Heart right ventricle (tissue), 16 donors: ENCODE results near the gene C1QC. TPM values are rescaled to one million over a fixed set of nuclear protein-coding genes. Genes with fewer than 3 reads are reported as not detected.

Experiments used
- ATAC-seq, 8 donors: fragments of 200-7000 bp; cut with Tn5 transposase; one replicate each; pipeline ENCODE4 v1.9.1; 2020; ENCODE audit warnings: mild to moderate bottlenecking in 8 of 8, moderate library complexity in 8 of 8, moderate number of reproducible peaks in 1 of 8
- DNase-seq, 2 donors: peaks; one replicate each; pipeline ENCODE4 v3.0.0-alpha.2; 2020
- H3K27ac ChIP-seq, 10 donors: fragments of 200-600 bp; sonication (generic) in 2 of 10; one replicate each; pipeline versions ENCODE4 v1.5.0 to v1.8.0; 2020 to 2022; ENCODE audit warnings: mild to moderate bottlenecking in 3 of 10
- H3K27me3 ChIP-seq, 7 donors: fragments of 200-600 bp; one replicate each; pipeline ENCODE4 v1.8.0; 2021 to 2022; ENCODE audit warnings: mild to moderate bottlenecking in 2 of 7
- H3K36me3 ChIP-seq, 9 donors: fragments of 200-600 bp; sonication (generic) in 1 of 9; one replicate each; pipeline versions ENCODE4 v1.5.0 to v1.8.0; 2020 to 2022; ENCODE audit warnings: mild to moderate bottlenecking in 2 of 9
- H3K4me1 ChIP-seq, 9 donors: fragments of 200-600 bp; sonication (generic) in 1 of 9; one replicate each; pipeline versions ENCODE4 v1.5.0 to v1.8.0; 2020 to 2022; ENCODE audit warnings: mild to moderate bottlenecking in 4 of 9
- H3K4me3 ChIP-seq, 10 donors: fragments of 200-600 bp; sonication (generic) in 2 of 10; one replicate each; pipeline versions ENCODE4 v1.5.0 to v1.8.0; 2020 to 2022; ENCODE audit warnings: mild to moderate bottlenecking in 7 of 10, moderate library complexity in 2 of 10
- H3K9me3 ChIP-seq, 11 donors: fragments of 200-600 bp in 10 of 11; sonication (generic) in 2 of 11; one replicate each; pipeline versions ENCODE4 v1.5.0 to v1.8.0; 2013 to 2022; ENCODE audit warnings: mild to moderate bottlenecking in 2 of 11, control low read depth in 1 of 11, moderate library complexity in 1 of 11
- CTCF ChIP-seq, 9 donors: fragments of 200-600 bp; sonication (generic) in 2 of 9; IDR thresholded peaks; one replicate each; pipeline versions ENCODE4 v1.5.0 to v1.8.0; 2021 to 2022; ENCODE audit warnings: antibody characterized with exemption in 9 of 9, mild to moderate bottlenecking in 5 of 9, moderate library complexity in 1 of 9
- WGBS, 2 donors: extraction: QIAGEN DNeasy Blood & Tissue Kit; methylation state at CpG; one replicate each; pipeline ENCODE4 v1.1.7; 2013; ENCODE audit warnings: inconsistent platforms in 1 of 2; 5-methylcytosine and 5-hydroxymethylcytosine counted together
- intact Hi-C, 10 donors: fragments of 100-400 bp; cut with DNase I; formaldehyde crosslinking; loops; one replicate each; pipeline versions ENCODE4 v1.11.1 to v1.14.2; 2022
- polyA plus RNA-seq, 2 donors: library from polyadenylated mRNA; stranded (reverse); fragments of 200-250 nt; gene quantifications; one replicate each; pipeline ENCODE4 v1.2.3, GENCODE V29; 2013
- total RNA-seq, 10 donors: library from RNA; stranded (reverse); fragmentation: NEBNext Ultra II Directional in 3 of 10; extraction: Animal tissue kit (Norgen Biotek cat#: 25700) in 3 of 10; gene quantifications; one replicate each; pipeline versions ENCODE4 v1.2.1 to v1.2.4, GENCODE V29; 2021 to 2023
- donor health status: Arrhythmogenic right ventricular cardiomyopathy.
- donor health status: ischemic (EF 13 %, LVEDD 7.1; RV severe dilation, severe dysfunction).
- donor health status: healthy with polysubstance abuse.
- donor health status: DM: no; HTN: yes; CAD: no.
- donor health status: DM: no; HTN: no; CAD: no.
- donor health status: ischemic (EF 25% LVEDD 6.9; RV normal size, moderate dysfunction).
- donor health status: ischemic (EF 25% LVEDD 5.7; RV mildly dilated, moderate dysfunction).
- donor health status: healthy.
- donor health status: DM: yes; HTN: yes; CAD: no.
- donor health status: Ischemic cardiomyopathy.
- donor health status: ischemic (EF 35%, LVEDD 5.7; RV mildly dilated, moderate dysfunction).
- donor health status: nonischemic (EF 11% LVEDD 7.7; RV severe dilation, severe dysfunction).
- donor health status: DM: yes; HTN: yes; CAD: no.
- donor health status: PGD.
- donor health status: ischemic (EF 29% LVEDD 5.4; RV normal size, mild dysfunction).
- donor health status: nonischemic (EF 23%, LVEDD 6.1; RV moderate dilation, normal function).

The C1QC gene
- total and polyA plus RNA-seq, 12 donors, result 15.9 to 389 (median 27.8) TPM

- 62 to 66% methylated on average over 3 of the region's 3 CpGs for WGBS, 2 donors
- Histone ChIP-seq H3K27me3 (peaks cover 0 to 51% (median 20%) of the 10 kb centered on the region in 7 donors), H3K4me3 (peak overlapping the region in 6 of 10 donors; percentile 3 to 56 (median 37)), H3K9me3 (no peaks in the 10 kb centered on the region), H3K4me1 (peaks cover 0 to 17% (median 3%) of the 10 kb centered on the region in 9 donors), H3K27ac (peak overlapping the region in 1 of 10 donors; percentile 81), H3K36me3 (peaks cover 0 to 5% (median 0%) of the 10 kb centered on the region in 9 donors)
- no peak for DNase-seq
- ATAC-seq, result no peak
- intact Hi-C loops, result loop anchor here in 3 of 10 donors (2.0 to 10.0 kb wide), 4 partner anchors 93 to 215 kb away; no protein-coding TSS in a partner anchor
- TF ChIP-seq CTCF (IDR thresholded peaks at IDR 0.05), result no peak
These were observed 5.5 kb upstream of the C1QC start for GRCh38 chr1:22637907-22638445.

- intact Hi-C loops, result loop anchor here in 3 of 10 donors (10.0 kb wide), 3 partner anchors 94 to 114 kb away; no protein-coding TSS in a partner anchor
- Histone ChIP-seq H3K27ac (peak overlapping the region in 1 of 10 donors; percentile 81), H3K27me3 (peaks cover 0 to 45% (median 21%) of the 10 kb centered on the region in 7 donors), H3K36me3 (peaks cover 0 to 5% (median 0%) of the 10 kb centered on the region in 9 donors), H3K9me3 (no peaks in the 10 kb centered on the region), H3K4me3 (peak overlapping the region in 6 of 10 donors; percentile 3 to 56 (median 35)), H3K4me1 (peaks cover 0 to 17% (median 3%) of the 10 kb centered on the region in 9 donors)
- DNase-seq (no peak), ATAC-seq (no peak)
- TF ChIP-seq CTCF (IDR thresholded peaks at IDR 0.05), result no peak
- 78 to 80% methylated on average over 23 of the region's 23 CpGs for WGBS, 2 donors
These were observed 4.8 kb upstream of the C1QC start for GRCh38 chr1:22638476-22639234.

GRCh38 chr1:22639286-22639685 is 4.1 kb upstream of the C1QC start:
- Histone ChIP-seq H3K36me3 (peaks cover 0 to 5% (median 0%) of the 10 kb centered on the region in 9 donors), H3K4me1 (peaks cover 0 to 17% (median 3%) of the 10 kb centered on the region in 9 donors), H3K4me3 (peak overlapping the region in 2 of 10 donors; percentile 17 to 56), H3K9me3 (no peaks in the 10 kb centered on the region), H3K27me3 (peaks cover 0 to 41% (median 21%) of the 10 kb centered on the region in 7 donors), H3K27ac (peak overlapping the region in 1 of 10 donors; percentile 81)
- intact Hi-C loops, result loop anchor here in 3 of 10 donors (10.0 kb wide), 3 partner anchors 94 to 114 kb away; no protein-coding TSS in a partner anchor
- DNase-seq, result no peak
- 32% methylated on average over 8 of the region's 8 CpGs for WGBS, 2 donors
- ATAC-seq, result no peak
- no peak for TF ChIP-seq CTCF (IDR thresholded peaks at IDR 0.05)

GRCh38 chr1:22641247-22641646 is 2.2 kb upstream of the C1QC start:
- peaks cover 0 to 5% (median 0%) of the 10 kb centered on the region in 9 donors for H3K36me3 ChIP-seq
- peaks cover 0 to 13% (median 3%) of the 10 kb centered on the region in 9 donors for H3K4me1 ChIP-seq
- no peak overlapping the region for H3K27ac ChIP-seq
- no peaks in the 10 kb centered on the region for H3K9me3 ChIP-seq
- DNase-seq, result no peak
- intact Hi-C loops, result loop anchor here in 6 of 10 donors (5.0 to 10.0 kb wide), 6 partner anchors 106 to 536 kb away; no protein-coding TSS in a partner anchor
- H3K4me3 ChIP-seq, result no peak overlapping the region
- no peak for TF ChIP-seq CTCF (IDR thresholded peaks at IDR 0.05)
- ATAC-seq, result no peak
- H3K27me3 ChIP-seq, result peaks cover 0 to 36% (median 21%) of the 10 kb centered on the region in 7 donors
- 53 to 60% methylated on average over 8 of the region's 8 CpGs for WGBS, 2 donors
